NCI-H460 (cell line): ENCODE data around the gene SNX5. TPM values are rescaled to one million over a fixed set of nuclear protein-coding genes. Genes with fewer than 3 reads are reported as not detected.
"Not testable (repeated sequence)": the region's sequence is repeated elsewhere in the genome, so short reads cannot be mapped to it uniquely, and the experiment has no call there.

Source experiments
- DNase-seq: peaks from one replicate; pipeline ENCODE4 v3.0.0-alpha.2; 2016; ENCODE audit warnings: low read depth; ENCODE audit errors: extremely low read depth
- total RNA-seq: library from RNA; depleted of rRNA; stranded (reverse); fragments of >200 nt; shearing (Covaris generic); gene quantifications from 2 replicates; pipeline ENCODE4 v1.2.3, GENCODE V29; 2014

The SNX5 gene
- total RNA-seq, 1 experiment from 2014 or later = 213 TPM

GRCh38 chr20:17960927-17961586 is 7.5 kb downstream of the SNX5 start:
- no peak for DNase-seq

GRCh38 chr20:17960400-17960885 is 8.2 kb downstream of the SNX5 start:
- not testable (repeated sequence) for DNase-seq

- DNase-seq = no peak
Measured at GRCh38 chr20:17959257-17959627, 9.4 kb downstream of the SNX5 start.

GRCh38 chr20:17958373-17959256 is 10.0 kb downstream of the SNX5 start:
- no peak for DNase-seq

GRCh38 chr20:17957505-17958363 is 10.9 kb downstream of the SNX5 start:
- no peak for DNase-seq

GRCh38 chr20:17956099-17956685 is 12.4 kb downstream of the SNX5 start:
- no peak for DNase-seq

- DNase-seq = no peak
Measured at GRCh38 chr20:17955302-17955701, 13.3 kb downstream of the SNX5 start.

- DNase-seq = no peak
Measured at GRCh38 chr20:17953935-17954334, 14.7 kb downstream of the SNX5 start.

- DNase-seq = no peak
Measured at GRCh38 chr20:17952692-17953684, 15.6 kb downstream of the SNX5 start.

GRCh38 chr20:17951323-17951722 is 17.3 kb downstream of the SNX5 start:
- no peak for DNase-seq

GRCh38 chr20:17950670-17951069 is 17.9 kb downstream of the SNX5 start:
- DNase-seq = no peak

- DNase-seq = no peak
Measured at GRCh38 chr20:17949899-17950298, 18.7 kb downstream of the SNX5 start.

- DNase-seq = no peak
Measured at GRCh38 chr20:17948442-17948841, 20.2 kb downstream of the SNX5 start.

GRCh38 chr20:17947474-17947815 is 21.1 kb downstream of the SNX5 start:
- no peak for DNase-seq

GRCh38 chr20:17946572-17947473 is 21.8 kb downstream of the SNX5 start:
- DNase-seq = no peak

- DNase-seq = no peak
Measured at GRCh38 chr20:17946040-17946439, 22.6 kb downstream of the SNX5 start.

GRCh38 chr20:17944854-17945474 is 23.6 kb downstream of the SNX5 start:
- no peak for DNase-seq

- no peak for DNase-seq
Measured at GRCh38 chr20:17943343-17943742, 25.3 kb downstream of the SNX5 start.
